Psoas muscle (tissue), 8 donors: ENCODE data around the gene CACNA1C. TPM values are rescaled to one million over a fixed set of nuclear protein-coding genes. Genes with fewer than 3 reads are reported as not detected.

ENCODE experiments used
- ATAC-seq, 4 donors: fragments of 200-7000 bp; cut with Tn5 transposase; one replicate each; pipeline ENCODE4 v1.9.1; 2020; ENCODE audit warnings: moderate library complexity in 3 of 4, mild to moderate bottlenecking in 2 of 4
- DNase-seq, 2 donors: peaks; one replicate each; pipeline ENCODE4 v3.0.0-alpha.2; 2020
- H3K27ac ChIP-seq: fragments of 200-600 bp; one replicate; pipeline ENCODE4 v1.8.0; 2022
- H3K27me3 ChIP-seq, 3 donors: fragments of 200-600 bp in 1 of 3; one replicate each; pipeline versions ENCODE4 v1.6.1 to v1.8.0; 2013 to 2022; ENCODE audit warnings: low read length in 2 of 3, mild to moderate bottlenecking in 2 of 3, moderate library complexity in 1 of 3; ENCODE audit not compliant: insufficient read depth in 3 of 3
- H3K36me3 ChIP-seq, 2 donors: fragments of 200-600 bp in 1 of 2; one replicate each; pipeline versions ENCODE4 v1.6.1 to v1.8.0; 2013 to 2022; ENCODE audit warnings: low read depth in 1 of 2, mild to moderate bottlenecking in 1 of 2, moderate library complexity in 1 of 2; ENCODE audit not compliant: insufficient read depth in 1 of 2
- H3K4me1 ChIP-seq: fragments of 200-600 bp; one replicate; pipeline ENCODE4 v1.8.0; 2022
- H3K4me3 ChIP-seq: fragments of 200-600 bp; one replicate; pipeline ENCODE4 v1.8.0; 2022; ENCODE audit warnings: mild to moderate bottlenecking
- H3K9me3 ChIP-seq: fragments of 200-600 bp; one replicate; pipeline ENCODE4 v1.8.0; 2022
- WGBS, 3 donors: extraction: QIAGEN DNeasy Blood & Tissue Kit; methylation state at CpG; one replicate each; pipeline versions ENCODE4 v1.1.6 to v1.1.7; 2013; 5-methylcytosine and 5-hydroxymethylcytosine counted together
- intact Hi-C, 2 donors: fragments of 100-400 bp; cut with DNase I; formaldehyde crosslinking; loops; one replicate each; pipeline versions ENCODE4 v1.11.0 to v1.14.2; 2022
- polyA plus RNA-seq, 3 donors: library from polyadenylated mRNA; stranded (reverse); fragments of 200-250 nt; gene quantifications; one replicate each; pipeline ENCODE4 v1.2.3, GENCODE V29; 2013
- total RNA-seq, 4 donors: library from RNA; stranded (reverse); fragmentation: NEBNext Ultra II Directional in 2 of 4; extraction: Animal tissue kit (Norgen Biotek cat#: 25700) in 2 of 4; gene quantifications; one replicate each; pipeline versions ENCODE4 v1.2.1 to v1.2.4, GENCODE V29; 2021 to 2023
- TF ChIP-seq, protein P1 (sequence below): fragments of 200-600 bp; IDR thresholded peaks from one replicate; pipeline ENCODE4 v1.8.0; 2022; ENCODE audit warnings: antibody characterized with exemption
- donor health status: healthy with polysubstance abuse.
- donor health status: DM: no; HTN: no; CAD: no; lungs with moderate emphysema.
- donor health status: Bipolar disorder and iron deficiency.
- donor health status: healthy.
- donor health status: DM: yes; HTN: yes; CAD: no.
- donor health status: DM: no; HTN: no; CAD: no.
- donor health status: DM: no; HTN: no; CAD: no.
- donor health status: DM: yes; HTN: yes; CAD: no.

CACNA1C gene
- total and polyA plus RNA-seq, 7 donors: 0.26 to 2.9 (median 0.95) TPM

DNA sequence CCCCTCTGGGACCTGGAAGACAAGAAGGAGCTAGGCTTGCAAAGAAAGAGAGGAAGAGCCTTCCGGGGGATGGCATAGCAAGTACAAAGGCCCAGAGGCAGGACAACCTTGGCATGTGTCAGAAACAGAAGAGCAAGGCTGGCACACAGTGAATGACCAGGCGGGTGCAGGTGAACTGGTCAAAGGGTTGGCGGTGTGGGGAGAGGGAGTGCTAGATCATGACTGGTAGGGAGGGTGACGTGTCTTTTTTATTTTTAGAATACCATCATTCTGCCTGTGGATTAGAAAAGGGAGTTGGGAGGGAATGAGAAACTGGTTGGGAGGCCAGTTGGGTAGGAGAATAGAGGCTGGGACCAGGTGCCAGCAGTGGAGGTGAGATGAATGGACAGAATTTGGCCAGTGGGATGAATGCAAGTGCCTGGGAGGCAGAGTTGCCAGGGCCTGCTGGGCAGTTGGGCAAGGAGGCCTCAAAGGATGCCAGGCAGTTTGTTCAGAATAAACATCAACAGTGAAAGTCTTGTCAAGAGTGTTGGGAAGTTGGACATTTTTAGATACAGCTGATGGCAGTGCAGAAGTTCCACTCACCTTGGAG, 168.3 kb downstream of the CACNA1C start:
- Histone ChIP-seq H3K9me3 (no peaks in the 10 kb centered on the region), H3K36me3 (no peaks in the 10 kb centered on the region), H3K4me1 (no peaks in the 10 kb centered on the region), H3K27me3 (no peaks in the 10 kb centered on the region), H3K4me3 (no peak overlapping the region), H3K27ac (no peak overlapping the region)
- DNase-seq: no peak
- TF ChIP-seq, protein P1, sequence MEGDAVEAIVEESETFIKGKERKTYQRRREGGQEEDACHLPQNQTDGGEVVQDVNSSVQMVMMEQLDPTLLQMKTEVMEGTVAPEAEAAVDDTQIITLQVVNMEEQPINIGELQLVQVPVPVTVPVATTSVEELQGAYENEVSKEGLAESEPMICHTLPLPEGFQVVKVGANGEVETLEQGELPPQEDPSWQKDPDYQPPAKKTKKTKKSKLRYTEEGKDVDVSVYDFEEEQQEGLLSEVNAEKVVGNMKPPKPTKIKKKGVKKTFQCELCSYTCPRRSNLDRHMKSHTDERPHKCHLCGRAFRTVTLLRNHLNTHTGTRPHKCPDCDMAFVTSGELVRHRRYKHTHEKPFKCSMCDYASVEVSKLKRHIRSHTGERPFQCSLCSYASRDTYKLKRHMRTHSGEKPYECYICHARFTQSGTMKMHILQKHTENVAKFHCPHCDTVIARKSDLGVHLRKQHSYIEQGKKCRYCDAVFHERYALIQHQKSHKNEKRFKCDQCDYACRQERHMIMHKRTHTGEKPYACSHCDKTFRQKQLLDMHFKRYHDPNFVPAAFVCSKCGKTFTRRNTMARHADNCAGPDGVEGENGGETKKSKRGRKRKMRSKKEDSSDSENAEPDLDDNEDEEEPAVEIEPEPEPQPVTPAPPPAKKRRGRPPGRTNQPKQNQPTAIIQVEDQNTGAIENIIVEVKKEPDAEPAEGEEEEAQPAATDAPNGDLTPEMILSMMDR: no peak
- no peak for ATAC-seq
- intact Hi-C loops: no loop called here
- 86 to 91% (median 89%) methylated on average over 4 of the region's 4 CpGs for WGBS, 3 donors

DNA sequence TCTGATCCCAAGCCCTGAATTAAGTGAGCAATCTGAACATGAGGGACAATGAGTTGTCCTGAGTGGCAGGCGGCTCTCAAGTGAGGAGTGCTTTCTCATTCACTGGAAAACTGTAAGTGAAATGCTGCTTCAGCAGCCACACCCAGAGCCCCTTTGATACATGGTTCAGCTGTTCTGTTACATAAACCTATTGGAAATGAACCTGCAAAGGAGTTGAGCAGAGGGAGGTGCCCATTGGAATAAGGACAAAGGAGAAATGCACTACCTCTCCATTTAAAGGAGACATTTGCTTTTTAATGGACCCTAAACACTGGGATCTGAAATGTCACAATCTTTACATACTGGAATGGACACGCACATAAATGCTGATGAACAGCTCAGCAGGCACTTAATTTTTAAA, 169.9 kb downstream of the CACNA1C start:
- no peaks in the 10 kb centered on the region for H3K36me3 ChIP-seq
- no peaks in the 10 kb centered on the region for H3K4me1 ChIP-seq
- no peaks in the 10 kb centered on the region for H3K27me3 ChIP-seq
- no peak overlapping the region for H3K27ac ChIP-seq
- no peak overlapping the region for H3K4me3 ChIP-seq
- WGBS, 3 donors: 76 to 95% (median 93%) methylated on average over 2 of the region's 2 CpGs
- ATAC-seq (no peak), DNase-seq (no peak)
- H3K9me3 ChIP-seq: no peaks in the 10 kb centered on the region
- TF ChIP-seq, protein P1: no peak
- intact Hi-C loops: no loop called here

DNA sequence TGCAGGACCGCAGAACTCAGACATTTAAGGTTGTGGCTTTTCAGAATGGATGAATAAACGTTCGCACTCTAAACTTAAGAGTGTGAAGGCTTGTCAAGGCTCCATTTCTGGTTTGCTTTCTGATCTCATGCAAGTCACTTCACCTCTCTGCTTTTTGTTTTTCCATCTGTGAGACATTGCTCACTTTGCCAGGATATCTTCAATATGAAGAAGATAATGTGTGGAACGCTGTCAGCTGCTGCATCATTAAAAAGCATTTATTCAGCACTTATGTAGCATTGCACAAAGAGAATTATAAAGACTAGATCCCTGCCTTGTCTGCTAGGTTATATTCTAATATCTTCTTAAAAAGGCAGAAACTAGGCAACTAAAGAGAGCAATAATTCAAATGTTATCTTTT, 172.2 kb downstream of the CACNA1C start:
- no peaks in the 10 kb centered on the region for H3K9me3 ChIP-seq
- no peaks in the 10 kb centered on the region for H3K36me3 ChIP-seq
- no peak for ATAC-seq
- intact Hi-C loops: no loop called here
- 73 to 76% (median 75%) methylated on average over 4 of the region's 4 CpGs for WGBS, 3 donors
- H3K27ac ChIP-seq: no peak overlapping the region
- DNase-seq: no peak
- no peaks in the 10 kb centered on the region for H3K4me1 ChIP-seq
- no peak overlapping the region for H3K4me3 ChIP-seq
- TF ChIP-seq, protein P1: no peak
- peaks cover 0 to 4% (median 0%) of the 10 kb centered on the region in 3 donors for H3K27me3 ChIP-seq

DNA sequence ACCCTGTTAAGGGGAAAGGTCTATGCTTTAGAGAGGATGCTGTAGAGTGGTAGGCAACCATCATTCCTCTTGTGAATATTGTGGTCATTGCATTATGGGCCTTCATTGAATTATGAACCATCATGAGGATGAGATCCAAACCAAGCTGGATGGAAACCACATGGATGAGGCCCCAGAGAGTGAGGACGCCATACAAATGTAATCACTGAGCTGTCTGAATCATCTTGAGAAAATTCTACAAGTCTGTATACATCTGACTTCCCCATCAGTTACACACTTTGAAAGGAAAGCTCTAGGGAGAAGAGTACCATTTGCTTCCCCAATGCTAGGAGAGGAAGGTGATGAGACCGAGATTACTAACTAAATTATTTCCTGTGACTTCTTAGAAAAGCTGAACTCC, 172.9 kb downstream of the CACNA1C start:
- H3K27ac ChIP-seq: no peak overlapping the region
- intact Hi-C loops: no loop called here
- TF ChIP-seq, protein P1: no peak
- DNase-seq (no peak), ATAC-seq (no peak)
- no peaks in the 10 kb centered on the region for H3K9me3 ChIP-seq
- no peak overlapping the region for H3K4me3 ChIP-seq
- no peaks in the 10 kb centered on the region for H3K36me3 ChIP-seq
- peaks cover 0 to 4% (median 0%) of the 10 kb centered on the region in 3 donors for H3K27me3 ChIP-seq
- 70 to 73% (median 73%) methylated on average over 2 of the region's 2 CpGs for WGBS, 3 donors
- H3K4me1 ChIP-seq: no peaks in the 10 kb centered on the region

DNA sequence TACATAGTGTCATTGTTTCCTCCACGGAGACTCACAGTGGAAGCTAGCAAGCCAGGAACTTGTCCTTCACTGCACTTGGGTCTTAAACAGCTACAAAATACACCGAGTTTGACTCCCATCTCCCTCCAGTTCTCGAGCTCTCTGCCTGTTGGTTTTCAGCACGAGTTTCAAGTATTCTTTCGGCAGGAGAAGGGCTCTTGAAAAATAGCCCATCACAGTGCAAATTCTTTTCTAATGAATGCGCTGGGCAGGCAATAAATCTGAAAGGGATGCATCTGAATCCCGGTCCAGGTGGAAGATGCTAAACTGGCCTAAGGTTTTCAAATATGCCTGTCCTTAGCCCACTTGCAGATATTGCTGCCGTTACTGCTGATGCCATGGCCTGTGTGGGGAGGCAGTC, 173.9 kb downstream of the CACNA1C start:
- H3K27me3 ChIP-seq: peaks cover 0 to 11% (median 0%) of the 10 kb centered on the region in 3 donors
- WGBS, 3 donors: 41 to 59% (median 47%) methylated on average over 8 of the region's 8 CpGs
- H3K4me1 ChIP-seq: no peaks in the 10 kb centered on the region
- no peaks in the 10 kb centered on the region for H3K9me3 ChIP-seq
- TF ChIP-seq, protein P1: no peak
- intact Hi-C loops: no loop called here
- no peak overlapping the region for H3K4me3 ChIP-seq
- H3K27ac ChIP-seq: no peak overlapping the region
- no peaks in the 10 kb centered on the region for H3K36me3 ChIP-seq
- ATAC-seq (no peak), DNase-seq (no peak)
